GF-D8 (cell line): ENCODE results near the gene AIMP1.

Experiments
- DNase-seq: peaks from one replicate; lab custom pipeline; 2025; lab: John Stamatoyannopoulos, UW

The AIMP1 gene

GRCh38 chr4:106315968-106316772 lies at the start of gene AIMP1, which contains the start of gene TBCK:
TSS of gene AIMP1 (plus strand) at chr4:106316550. CDS start at chr4:106325010, 8,460 bp downstream.
TSS of gene TBCK (minus strand) at chr4:106316209. CDS start at chr4:106308960, 7,249 bp downstream.
- DNase-seq, result peak; percentile 80

GRCh38 chr4:106268786-106269185 lies 47.6 kb upstream of the AIMP1 start:
- no peak for DNase-seq

GRCh38 chr4:106269711-106270110 lies 46.6 kb upstream of the AIMP1 start:
- no peak for DNase-seq

GRCh38 chr4:106270736-106271135 lies 45.6 kb upstream of the AIMP1 start:
- DNase-seq, result no peak

GRCh38 chr4:106273831-106274230 lies 42.5 kb upstream of the AIMP1 start:
- DNase-seq, result no peak

GRCh38 chr4:106277140-106277675 lies 39.1 kb upstream of the AIMP1 start:
- DNase-seq, result no peak

GRCh38 chr4:106284227-106284626 lies 32.1 kb upstream of the AIMP1 start:
- no peak for DNase-seq

GRCh38 chr4:106286611-106287010 lies 29.7 kb upstream of the AIMP1 start:
- no peak for DNase-seq

GRCh38 chr4:106287353-106287969 lies 28.9 kb upstream of the AIMP1 start:
- DNase-seq, result peak; percentile 13

- DNase-seq, result no peak
Observed at GRCh38 chr4:106289737-106290136, 26.6 kb upstream of the AIMP1 start.

GRCh38 chr4:106291678-106292077 lies 24.7 kb upstream of the AIMP1 start:
- DNase-seq, result no peak

GRCh38 chr4:106294062-106294461 lies 22.3 kb upstream of the AIMP1 start:
- DNase-seq, result no peak

GRCh38 chr4:106297245-106298035 lies 18.9 kb upstream of the AIMP1 start:
- no peak for DNase-seq

GRCh38 chr4:106299977-106300376 lies 16.4 kb upstream of the AIMP1 start:
- DNase-seq, result no peak

GRCh38 chr4:106301393-106302061 lies 14.8 kb upstream of the AIMP1 start:
- no peak for DNase-seq

- DNase-seq, result no peak
Observed at GRCh38 chr4:106302062-106302438, 14.3 kb upstream of the AIMP1 start.

GRCh38 chr4:106303548-106304281 lies 12.6 kb upstream of the AIMP1 start:
- no peak for DNase-seq

GRCh38 chr4:106304632-106305031 lies 11.7 kb upstream of the AIMP1 start:
- DNase-seq, result no peak

- no peak for DNase-seq
Observed at GRCh38 chr4:106305435-106306055, 10.8 kb upstream of the AIMP1 start.

- no peak for DNase-seq
Observed at GRCh38 chr4:106306561-106306960, 9.8 kb upstream of the AIMP1 start.

GRCh38 chr4:106312377-106312776 lies 4.0 kb upstream of the AIMP1 start:
- no peak for DNase-seq
